Right lobe of liver (tissue), 4 donors: ENCODE measurements around the gene HSDL1.

ENCODE experiments used
- CTCF ChIP-seq, 4 donors: fragments of 200-600 bp in 3 of 4; fragments of 450-650 bp in 1 of 4; IDR thresholded peaks; one replicate each; pipeline versions ENCODE4 v1.5.1 to v1.8.0; 2016 to 2022; ENCODE audit warnings: antibody characterized with exemption in 4 of 4, mild to moderate bottlenecking in 2 of 4
- POLR2A ChIP-seq: fragments of 450-650 bp; IDR thresholded peaks from one replicate; pipeline ENCODE4 v1.6.1; 2017; ENCODE audit warnings: antibody characterized with exemption, mild to moderate bottlenecking
- donor health status: DM: no; HTN: no; CAD: no.
- donor health status: DM: no; HTN: no; CAD: no.
- donor health status: DM: no; HTN: yes; CAD: no.

- TF ChIP-seq CTCF (IDR thresholded peaks at IDR 0.05) (no peak), POLR2A (no peak)
Measured at GRCh38 chr16:84138824-84139627, 6.0 kb downstream of the HSDL1 start.
